ENCODE measurements around the gene MYO1H. TPM values are rescaled to one million over a fixed set of nuclear protein-coding genes. Genes with fewer than 3 reads are reported as not detected.

The MYO1H gene
- total RNA-seq, 1 experiment from 2014 or later = 0.26 TPM

GRCh38 chr12:109475993-109476806 lies 128.5 kb downstream of the MYO1H start:
- no peak overlapping the region for H2AK5ac ChIP-seq (ENCODE audit: insufficient read length, low read length)
- no peak for TF ChIP-seq CTCF (conservative IDR thresholded peaks at IDR 0.05)
- H3K9me3 ChIP-seq (ENCODE audit: control insufficient read depth, low read depth, low read length) = no peaks in the 10 kb centered on the region
- H3K9me3 Mint-ChIP-seq = no peaks in the 10 kb centered on the region
- H2BK20ac ChIP-seq (ENCODE audit: low read depth, low read length, poor library complexity, severe bottlenecking) = no peak overlapping the region
- H3K27ac Mint-ChIP-seq = peak overlapping the region; percentile 92 to 100 (median 100)
- H3K18ac ChIP-seq (ENCODE audit: insufficient read length, low read depth, low read length) = no peak overlapping the region
- H3K79me1 ChIP-seq (ENCODE audit: insufficient read depth, low read depth, low read length, poor library complexity, severe bottlenecking) = peaks cover 10% of the 10 kb centered on the region
- H4K20me1 ChIP-seq (ENCODE audit: control insufficient read depth, insufficient read depth, insufficient read length) = no peaks in the 10 kb centered on the region
- H3K4me3 Mint-ChIP-seq = peak overlapping the region; percentile 97 to 98
- H3K4me1 ChIP-seq (ENCODE audit: insufficient read depth, low read length) = peaks cover 4% of the 10 kb centered on the region; the same call in 1 of the 2 replicates
- H3K23me2 ChIP-seq (ENCODE audit: insufficient read length, low read depth, low read length, poor library complexity, severe bottlenecking) = peaks cover 21% of the 10 kb centered on the region
- peak overlapping the region; percentile 16 for H3K56ac ChIP-seq (ENCODE audit: insufficient read length, low read depth, low read length)
- H2AFZ ChIP-seq (ENCODE audit: low read length) = no peak overlapping the region
- peaks cover 0 to 6% (median 0%) of the 10 kb centered on the region in 3 experiments; a peak in 3 of 7 replicates for H3K36me3 Mint-ChIP-seq (ENCODE audit: insufficient read depth in 1 of 3, low read depth in 3 of 3)
- no CpG with 5 or more reads among the region's 19 CpGs for WGBS (ENCODE audit: extremely low coverage, insufficient read length, low lambda C conversion rate)
- H3K4ac ChIP-seq (ENCODE audit: low read depth, low read length) = no peak overlapping the region
- H4K91ac ChIP-seq (ENCODE audit: insufficient read length, low read depth, low read length) = no peak overlapping the region
- peak overlapping the region; percentile 91 for H3K4me2 ChIP-seq (ENCODE audit: insufficient read depth, insufficient read length, low read length)
- H3T11ph ChIP-seq (ENCODE audit: low read length) = no peak overlapping the region
- no peak overlapping the region for H2BK120ac ChIP-seq (ENCODE audit: low read depth, low read length, poor library complexity, severe bottlenecking)
- H2BK12ac ChIP-seq (ENCODE audit: insufficient read length, low read depth, low read length) = no peak overlapping the region
- H3K9ac ChIP-seq (ENCODE audit: extremely low read depth, insufficient read length, low read length) = peak overlapping the region; percentile 93
- H3K4me1 Mint-ChIP-seq = peaks cover 23 to 29% of the 10 kb centered on the region in 2 experiments
- H2BK15ac ChIP-seq (ENCODE audit: low read depth, low read length) = no peak overlapping the region
- no peaks in the 10 kb centered on the region for H3K27me3 Mint-ChIP-seq (ENCODE audit: low read depth)
- no peak overlapping the region for H3K23ac ChIP-seq (ENCODE audit: insufficient read length, low read depth, low read length)
- peak overlapping the region; percentile 78 for H4K8ac ChIP-seq (replicated peaks; ENCODE audit: insufficient read length, low read depth, low read length)
- H2BK5ac ChIP-seq (ENCODE audit: insufficient read length, low read length) = peak overlapping the region; percentile 84
- H3K27me3 ChIP-seq (ENCODE audit: insufficient read depth, low read length) = no peaks in the 10 kb centered on the region
- peak overlapping the region; percentile 68 for H4K5ac ChIP-seq (ENCODE audit: insufficient read length, low read depth, low read length)
- H3K14ac ChIP-seq (ENCODE audit: insufficient read depth, low read length) = peak overlapping the region; percentile 58
- H3K79me2 ChIP-seq (ENCODE audit: insufficient read depth, low read length) = peaks cover 38% of the 10 kb centered on the region; the same call in 1 of the 2 replicates
- no peak overlapping the region for H3K27ac ChIP-seq (ENCODE audit: insufficient read length, low read depth, low read length)
- DNase-seq = no peak

All from H9 (cell line).